Measurements from ENCODE around the gene ACAA2.

DNA sequence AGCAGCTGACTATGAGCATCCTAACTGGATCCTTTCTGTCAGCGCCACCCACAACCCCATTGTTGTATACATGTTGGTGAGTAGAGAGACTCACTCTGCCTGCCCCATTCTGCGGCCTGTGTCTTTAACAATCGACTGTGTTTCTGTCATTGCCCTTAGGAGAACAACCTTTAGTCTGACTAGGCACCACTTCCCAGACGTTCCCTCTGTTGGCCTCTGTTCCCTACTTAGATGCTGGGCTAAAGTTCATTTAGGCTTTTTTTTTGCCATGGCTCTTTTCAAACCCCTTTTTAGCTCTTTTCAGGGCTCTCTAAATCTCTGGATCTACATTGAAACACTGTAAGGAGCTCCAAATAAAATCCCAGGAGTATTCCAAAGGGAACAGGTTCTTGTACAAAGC is 20.5 kb upstream of the ACAA2 start:
- TF ChIP-seq, protein P1, sequence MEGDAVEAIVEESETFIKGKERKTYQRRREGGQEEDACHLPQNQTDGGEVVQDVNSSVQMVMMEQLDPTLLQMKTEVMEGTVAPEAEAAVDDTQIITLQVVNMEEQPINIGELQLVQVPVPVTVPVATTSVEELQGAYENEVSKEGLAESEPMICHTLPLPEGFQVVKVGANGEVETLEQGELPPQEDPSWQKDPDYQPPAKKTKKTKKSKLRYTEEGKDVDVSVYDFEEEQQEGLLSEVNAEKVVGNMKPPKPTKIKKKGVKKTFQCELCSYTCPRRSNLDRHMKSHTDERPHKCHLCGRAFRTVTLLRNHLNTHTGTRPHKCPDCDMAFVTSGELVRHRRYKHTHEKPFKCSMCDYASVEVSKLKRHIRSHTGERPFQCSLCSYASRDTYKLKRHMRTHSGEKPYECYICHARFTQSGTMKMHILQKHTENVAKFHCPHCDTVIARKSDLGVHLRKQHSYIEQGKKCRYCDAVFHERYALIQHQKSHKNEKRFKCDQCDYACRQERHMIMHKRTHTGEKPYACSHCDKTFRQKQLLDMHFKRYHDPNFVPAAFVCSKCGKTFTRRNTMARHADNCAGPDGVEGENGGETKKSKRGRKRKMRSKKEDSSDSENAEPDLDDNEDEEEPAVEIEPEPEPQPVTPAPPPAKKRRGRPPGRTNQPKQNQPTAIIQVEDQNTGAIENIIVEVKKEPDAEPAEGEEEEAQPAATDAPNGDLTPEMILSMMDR (IDR thresholded peaks at IDR 0.05), result no peak
- TF ChIP-seq POLR2A (IDR thresholded peaks at IDR 0.05), result no peak
